SK-N-SH (cell line): ENCODE data around the gene NCSTN. TPM values are rescaled to one million over a fixed set of nuclear protein-coding genes. Genes with fewer than 3 reads are reported as not detected.

Source experiments
- CTCF ChIA-PET: fragments of 300-600, 350-600 bp; formaldehyde crosslinking; extraction: SDS; loops from one replicate; lab custom pipeline; 2021; lab: Yijun Ruan, JAX
- POLR2A ChIA-PET: fragments of 350-600 bp; sonication (Branson Sonifier 250); formaldehyde crosslinking; extraction: SDS; loops from one replicate; lab custom pipeline; 2020; ENCODE audit warnings: antibody characterized with exemption, inconsistent platforms; lab: Yijun Ruan, JAX
- DNase-seq: peaks from one replicate; pipeline ENCODE4 v3.0.0; 2012
- H2AFZ ChIP-seq: fragments of 200-600 bp; sonication (generic); 2 replicates; pipeline ENCODE4 v1.8.1; 2016; ENCODE audit warnings: antibody characterized with exemption, mild to moderate bottlenecking, low read depth
- H3F3A ChIP-seq: fragments of 200-600 bp; sonication (generic); replicated peaks from 2 replicates; pipeline ENCODE3; 2016; ENCODE audit warnings: antibody characterized with exemption, mild to moderate bottlenecking; ENCODE audit not compliant: insufficient read depth
- H3K27ac ChIP-seq, 2 experiments: fragments of 200-500 bp in 1 of 2; fragments of 200-600 bp in 1 of 2; sonication (Bioruptor generic) in 1 of 2; sonication (generic), shearing (Covaris generic) in 1 of 2; 2 replicates each; pipeline versions ENCODE4 v1.5.1 to v1.6.1; 2014 to 2016; ENCODE audit warnings: low read depth in 2 of 2, inconsistent platforms in 1 of 2, low read length in 1 of 2, mild to moderate bottlenecking in 1 of 2, mixed read lengths in 1 of 2
- H3K27me3 ChIP-seq: fragments of 200-600 bp; sonication (generic), shearing (Covaris generic); 2 replicates; pipeline ENCODE4 v1.6.1; 2016; ENCODE audit warnings: mixed run types; ENCODE audit not compliant: insufficient read depth
- H3K36me3 ChIP-seq, 2 experiments: fragments of 200-500 bp in 1 of 2; fragments of 200-600 bp in 1 of 2; sonication (Bioruptor generic) in 1 of 2; sonication (generic) in 1 of 2; replicated peaks in 1 of 2; 2 replicates each; pipeline versions ENCODE3 to v1.5.1; 2014 to 2016; ENCODE audit warnings: low read length in 1 of 2, mild to moderate bottlenecking in 1 of 2; ENCODE audit not compliant: insufficient read depth in 2 of 2, control insufficient read depth in 1 of 2
- H3K4me1 ChIP-seq, 2 experiments: fragments of 200-500 bp in 1 of 2; fragments of 200-600 bp in 1 of 2; sonication (Bioruptor generic) in 1 of 2; sonication (generic), shearing (Covaris generic) in 1 of 2; 2 replicates each; pipeline versions ENCODE4 v1.5.1 to v1.6.1; 2014 to 2016; ENCODE audit warnings: low read depth in 1 of 2, low read length in 1 of 2, mixed run types in 1 of 2; ENCODE audit not compliant: insufficient read depth in 2 of 2, control insufficient read depth in 1 of 2
- H3K4me2 ChIP-seq: fragments of 200-600 bp; sonication (generic), shearing (Covaris generic); 2 replicates; pipeline ENCODE4 v1.6.1; 2017; ENCODE audit warnings: mixed run types
- H3K4me3 ChIP-seq, 2 experiments: fragments of 200-500 bp in 1 of 2; fragments of 200-600 bp in 1 of 2; sonication (Bioruptor generic) in 1 of 2; sonication (generic), shearing (Covaris generic) in 1 of 2; 2 replicates each; pipeline versions ENCODE4 v1.5.1 to v1.8.1; 2014 to 2016; ENCODE audit warnings: low read depth in 2 of 2, inconsistent platforms in 1 of 2, low read length in 1 of 2, mild to moderate bottlenecking in 1 of 2, mixed read lengths in 1 of 2, moderate library complexity in 1 of 2
- H3K79me2 ChIP-seq: fragments of 200-600 bp; sonication (generic); 2 replicates; pipeline ENCODE4 v1.8.1; 2017; ENCODE audit warnings: mild to moderate bottlenecking; ENCODE audit not compliant: insufficient read depth
- H3K9ac ChIP-seq: fragments of 200-600 bp; sonication (generic); 2 replicates; pipeline ENCODE4 v1.6.1; 2017; ENCODE audit warnings: mixed run types
- H3K9me2 ChIP-seq: fragments of 200-600 bp; sonication (generic); 2 replicates; pipeline ENCODE4 v1.6.1; 2017; ENCODE audit warnings: mixed run types
- H3K9me3 ChIP-seq: fragments of 200-600 bp; sonication (generic); 2 replicates; pipeline ENCODE4 v1.6.1; 2017; ENCODE audit warnings: mixed run types, mild to moderate bottlenecking, moderate library complexity
- H4K20me1 ChIP-seq: fragments of 200-600 bp; sonication (generic); 2 replicates; pipeline ENCODE4 v1.6.1; 2017; ENCODE audit warnings: mild to moderate bottlenecking, mixed run types; ENCODE audit not compliant: insufficient read depth
- EP300 ChIP-seq, 2 experiments: IDR thresholded peaks; 2 replicates each; pipeline versions ENCODE4 v1.4.0 to v1.6.1; 2012; ENCODE audit warnings: borderline replicate concordance in 1 of 2, low read depth in 1 of 2, low read length in 1 of 2
- RAD21 ChIP-seq: IDR thresholded peaks from 2 replicates; pipeline ENCODE4 v1.6.1; 2012; ENCODE audit warnings: mild to moderate bottlenecking, low read length
- REST ChIP-seq: IDR thresholded peaks from 2 replicates; pipeline ENCODE4 v1.6.1; 2012; ENCODE audit warnings: mild to moderate bottlenecking, low read depth, low read length, moderate library complexity
- USF2 ChIP-seq: fragments of 150-350 bp; IDR thresholded peaks from 2 replicates; pipeline ENCODE4 v1.6.1; 2017; ENCODE audit warnings: antibody characterized with exemption, low read length, low read depth, borderline replicate concordance
- ZBTB33 ChIP-seq: IDR thresholded peaks from 2 replicates; pipeline ENCODE4 v1.4.0; 2012; ENCODE audit warnings: low read depth, borderline replicate concordance
- whole genome bisulfite sequencing: methylation state at CpG from one replicate; pipeline ENCODE4 v1.1.6; 2017; ENCODE audit warnings: low lambda C conversion rate; 5-methylcytosine and 5-hydroxymethylcytosine counted together
- polyA plus RNA-seq, 3 experiments: library from polyadenylated mRNA; depleted of rRNA; stranded (reverse); fragments of >200 nt; gene quantifications; 2 replicates each; pipeline ENCODE4 v1.2.3, GENCODE V29; 2012

Gene NCSTN
- polyA plus RNA-seq, 1 of the 3 experiments (the other 2 are of a cell fraction): 165 TPM

GRCh38 chr1:160342953-160343869, at the start of gene NCSTN, which contains the start of gene COPA (continued):
- no peak for TF ChIP-seq REST
- no peak for TF ChIP-seq USF2
- TF ChIP-seq ZBTB33: peak; percentile 19; the same call in 1 of the 2 replicates

GRCh38 chr1:160296036-160296435, 47.1 kb upstream of the NCSTN start:
- Histone ChIP-seq H4K20me1 (peaks cover 6% of the 10 kb centered on the region; the same call in 1 of the 2 replicates), H3K9me3 (no peaks in the 10 kb centered on the region), H3K9me2 (no peaks in the 10 kb centered on the region), H3K4me1 (no peaks in the 10 kb centered on the region), H3K79me2 (peaks cover 5% of the 10 kb centered on the region; the same call in 1 of the 2 replicates), H3K27ac (no peak overlapping the region), H3K36me3 (peaks cover 92 to 93% of the 10 kb centered on the region in 2 experiments), H3K9ac (no peak overlapping the region), H3F3A (peaks cover 41% of the 10 kb centered on the region), H3K4me3 (no peak overlapping the region), H3K27me3 (no peaks in the 10 kb centered on the region), H2AFZ (no peak overlapping the region), H3K4me2 (no peak overlapping the region)
- WGBS: 95% methylated on average over 1 of the region's 1 CpG
- ChIA-PET POLR2A (no interaction called here), CTCF (interaction anchor here (0.8 to 7.3 kb wide), 6 partner anchors 8 to 210 kb away, joined by 3 to 102 read pairs (median 4); no protein-coding TSS in a partner anchor)
- DNase-seq: no peak
- no peak for TF ChIP-seq EP300 (IDR thresholded peaks at IDR 0.05; ENCODE audit: borderline replicate concordance in 1 of 2, low read depth in 1 of 2, low read length in 1 of 2)
- TF ChIP-seq RAD21: no peak
- no peak for TF ChIP-seq ZBTB33
